Astrocyte (in vitro differentiated cells and primary cell): ENCODE results near the gene PDZRN4.

Source experiments
- CTCF ChIP-seq: IDR thresholded peaks from 2 replicates; pipeline ENCODE4 v1.5.1; 2011; ENCODE audit warnings: low read depth, mild to moderate bottlenecking, inconsistent platforms, low read length, moderate library complexity; ENCODE audit not compliant: insufficient read depth
- EZH2 ChIP-seq: IDR thresholded peaks from 2 replicates; pipeline ENCODE4 v1.6.1; 2012; ENCODE audit warnings: mild to moderate bottlenecking, low read length, inconsistent platforms; ENCODE audit not compliant: insufficient read depth

- TF ChIP-seq CTCF (no peak), EZH2 (no peak)
Measured at GRCh38 chr12:41558671-41559070, 370.6 kb downstream of the PDZRN4 start.
